GM19099 (cell line): ENCODE data around the gene FAF2.

Source experiments
- POLR2A ChIP-seq: IDR thresholded peaks from 3 replicates; pipeline ENCODE4 v1.6.1; 2011; ENCODE audit warnings: low read depth; ENCODE audit not compliant: insufficient read length; ENCODE audit errors: extremely low read depth

FAF2 gene

GRCh38 chr5:176537554-176538229 is 89.5 kb downstream of the FAF2 start:
- TF ChIP-seq POLR2A = peak; percentile 44

GRCh38 chr5:176538230-176538988 is 90.2 kb downstream of the FAF2 start:
- no peak for TF ChIP-seq POLR2A

- TF ChIP-seq POLR2A = no peak
Measured at GRCh38 chr5:176538989-176539384, 90.8 kb downstream of the FAF2 start.

GRCh38 chr5:176540476-176540899 is 92.3 kb downstream of the FAF2 start:
- TF ChIP-seq POLR2A = no peak

- TF ChIP-seq POLR2A = no peak
Measured at GRCh38 chr5:176540956-176541337, 92.8 kb downstream of the FAF2 start.

GRCh38 chr5:176541338-176542134 is 93.4 kb downstream of the FAF2 start:
- TF ChIP-seq POLR2A = peak; percentile 44

- no peak for TF ChIP-seq POLR2A
Measured at GRCh38 chr5:176542135-176542595, 94.0 kb downstream of the FAF2 start.

- TF ChIP-seq POLR2A = no peak
Measured at GRCh38 chr5:176542596-176543427, 94.6 kb downstream of the FAF2 start.

GRCh38 chr5:176543428-176544182 is 95.4 kb downstream of the FAF2 start:
- TF ChIP-seq POLR2A = peak; percentile 69

- TF ChIP-seq POLR2A = no peak
Measured at GRCh38 chr5:176545388-176545736, 97.2 kb downstream of the FAF2 start.

GRCh38 chr5:176545737-176546509 is 97.7 kb downstream of the FAF2 start:
- TF ChIP-seq POLR2A = no peak

- TF ChIP-seq POLR2A = no peak
Measured at GRCh38 chr5:176547802-176548201, 99.6 kb downstream of the FAF2 start.

- TF ChIP-seq POLR2A = no peak
Measured at GRCh38 chr5:176548967-176549444, 100.8 kb downstream of the FAF2 start, which contains the start of gene CDHR2. TSS of gene CDHR2 (plus strand) at chr5:176549342. CDS start at chr5:176565353, 16,011 bp downstream.
